ENCODE results near the gene TLNRD1. TPM values are rescaled to one million over a fixed set of nuclear protein-coding genes. Genes with fewer than 3 reads are reported as not detected.

Gene TLNRD1
- total and polyA plus RNA-seq, 3 experiments from 2014 or later: 6.3 to 38.6 (median 35.9) TPM

GRCh38 chr15:81014446-81015093, 13.8 kb downstream of the TLNRD1 start:
- Histone ChIP-seq H3K27ac (ENCODE audit: low read depth, low read length) (no peak overlapping the region), H3K9me3 (ENCODE audit: low read length) (no peaks in the 10 kb centered on the region), H3K4me1 (ENCODE audit: insufficient read depth, low read length) (no peaks in the 10 kb centered on the region), H3K27me3 (ENCODE audit: insufficient read depth, low read length, poor library complexity, severe bottlenecking) (no peaks in the 10 kb centered on the region), H3K4me3 (ENCODE audit: low read length) (no peak overlapping the region), H3K36me3 (ENCODE audit: insufficient read depth, low read length) (no peaks in the 10 kb centered on the region)
- CTCF ChIA-PET: no interaction called here
- Mint-ChIP-seq H3K27me3 (no peaks in the 10 kb centered on the region), H3K36me3 (peaks cover 0 to 8% (median 4%) of the 10 kb centered on the region in 3 donors), H3K9me3 (no peaks in the 10 kb centered on the region), H3K4me3 (no peak overlapping the region), H3K27ac (peak overlapping the region in 2 of 8 donors; percentile 27 to 89), H3K4me1 (peaks cover 16 to 23% (median 16%) of the 10 kb centered on the region in 3 donors)
- no peak for DNase-seq
- POLR2A ChIA-PET: no interaction called here

- Mint-ChIP-seq H3K36me3 (peaks cover 0 to 6% (median 2%) of the 10 kb centered on the region in 3 donors), H3K4me3 (no peak overlapping the region), H3K27me3 (no peaks in the 10 kb centered on the region), H3K27ac (no peak overlapping the region), H3K4me1 (peaks cover 10 to 17% (median 11%) of the 10 kb centered on the region in 3 donors), H3K9me3 (no peaks in the 10 kb centered on the region)
- Histone ChIP-seq H3K9me3 (ENCODE audit: low read length) (no peaks in the 10 kb centered on the region), H3K27ac (ENCODE audit: low read depth, low read length) (no peak overlapping the region), H3K27me3 (ENCODE audit: insufficient read depth, low read length, poor library complexity, severe bottlenecking) (no peaks in the 10 kb centered on the region), H3K36me3 (ENCODE audit: insufficient read depth, low read length) (no peaks in the 10 kb centered on the region), H3K4me1 (ENCODE audit: insufficient read depth, low read length) (no peaks in the 10 kb centered on the region), H3K4me3 (ENCODE audit: low read length) (no peak overlapping the region)
- POLR2A ChIA-PET: no interaction called here
- CTCF ChIA-PET: no interaction called here
- DNase-seq: no peak
Observed at GRCh38 chr15:81015621-81016488, 15.1 kb downstream of the TLNRD1 start.

- H3K9me3 ChIP-seq (ENCODE audit: low read length): no peaks in the 10 kb centered on the region
- H3K4me1 Mint-ChIP-seq: peaks cover 7 to 10% (median 8%) of the 10 kb centered on the region in 3 donors
- no peak overlapping the region for H3K4me3 Mint-ChIP-seq
- H3K27ac Mint-ChIP-seq: no peak overlapping the region
- H3K36me3 Mint-ChIP-seq: peaks cover 0 to 6% (median 2%) of the 10 kb centered on the region in 3 donors
- ChIA-PET CTCF (no interaction called here), POLR2A (no interaction called here)
- H3K27ac ChIP-seq (ENCODE audit: low read depth, low read length): no peak overlapping the region
- H3K9me3 Mint-ChIP-seq: no peaks in the 10 kb centered on the region
- H3K4me3 ChIP-seq (ENCODE audit: low read length): no peak overlapping the region
- no peaks in the 10 kb centered on the region for H3K36me3 ChIP-seq (ENCODE audit: insufficient read depth, low read length)
- no peaks in the 10 kb centered on the region for H3K4me1 ChIP-seq (ENCODE audit: insufficient read depth, low read length)
- DNase-seq: no peak
- peaks cover 0 to 1% of the 10 kb centered on the region in 2 donors for H3K27me3 Mint-ChIP-seq
- no peaks in the 10 kb centered on the region for H3K27me3 ChIP-seq (ENCODE audit: insufficient read depth, low read length, poor library complexity, severe bottlenecking)
Observed at GRCh38 chr15:81016489-81017068, 15.9 kb downstream of the TLNRD1 start.

- ChIA-PET CTCF (no interaction called here), POLR2A (no interaction called here)
- Histone ChIP-seq H3K27me3 (ENCODE audit: insufficient read depth, low read length, poor library complexity, severe bottlenecking) (no peaks in the 10 kb centered on the region), H3K27ac (ENCODE audit: low read depth, low read length) (no peak overlapping the region), H3K36me3 (ENCODE audit: insufficient read depth, low read length) (no peaks in the 10 kb centered on the region), H3K4me1 (ENCODE audit: insufficient read depth, low read length) (no peaks in the 10 kb centered on the region), H3K4me3 (ENCODE audit: low read length) (no peak overlapping the region), H3K9me3 (ENCODE audit: low read length) (no peaks in the 10 kb centered on the region)
- no peak for DNase-seq
- no peak overlapping the region for H3K27ac Mint-ChIP-seq
- no peaks in the 10 kb centered on the region for H3K9me3 Mint-ChIP-seq
- H3K36me3 Mint-ChIP-seq: peaks cover 0 to 6% (median 2%) of the 10 kb centered on the region in 3 donors
- H3K4me1 Mint-ChIP-seq: peaks cover 4 to 8% (median 5%) of the 10 kb centered on the region in 3 donors
- peaks cover 0 to 1% of the 10 kb centered on the region in 2 donors for H3K27me3 Mint-ChIP-seq
- H3K4me3 Mint-ChIP-seq: no peak overlapping the region
Observed at GRCh38 chr15:81018197-81018596, 17.5 kb downstream of the TLNRD1 start.

GRCh38 chr15:81021321-81021720, 20.6 kb downstream of the TLNRD1 start:
- Histone ChIP-seq H3K27ac (ENCODE audit: low read depth, low read length) (no peak overlapping the region), H3K4me1 (ENCODE audit: insufficient read depth, low read length) (no peaks in the 10 kb centered on the region), H3K36me3 (ENCODE audit: insufficient read depth, low read length) (no peaks in the 10 kb centered on the region), H3K27me3 (ENCODE audit: insufficient read depth, low read length, poor library complexity, severe bottlenecking) (no peaks in the 10 kb centered on the region), H3K9me3 (ENCODE audit: low read length) (no peaks in the 10 kb centered on the region), H3K4me3 (ENCODE audit: low read length) (no peak overlapping the region)
- Mint-ChIP-seq H3K4me3 (no peak overlapping the region), H3K36me3 (peaks cover 0 to 1% (median 0%) of the 10 kb centered on the region in 3 donors), H3K27me3 (peaks cover 3% of the 10 kb centered on the region in 2 donors), H3K4me1 (peaks cover 10 to 15% (median 13%) of the 10 kb centered on the region in 3 donors), H3K27ac (no peak overlapping the region), H3K9me3 (no peaks in the 10 kb centered on the region)
- ChIA-PET POLR2A (no interaction called here), CTCF (no interaction called here)
- DNase-seq: no peak

- DNase-seq: no peak
- Histone ChIP-seq H3K27me3 (ENCODE audit: insufficient read depth, low read length, poor library complexity, severe bottlenecking) (no peaks in the 10 kb centered on the region), H3K27ac (ENCODE audit: low read depth, low read length) (peak overlapping the region; percentile 10), H3K9me3 (ENCODE audit: low read length) (no peaks in the 10 kb centered on the region), H3K36me3 (ENCODE audit: insufficient read depth, low read length) (no peaks in the 10 kb centered on the region), H3K4me3 (ENCODE audit: low read length) (no peak overlapping the region), H3K4me1 (ENCODE audit: insufficient read depth, low read length) (no peaks in the 10 kb centered on the region)
- Mint-ChIP-seq H3K27me3 (peaks cover 3 to 5% of the 10 kb centered on the region in 2 donors), H3K27ac (no peak overlapping the region), H3K9me3 (no peaks in the 10 kb centered on the region), H3K36me3 (peaks cover 0 to 3% (median 2%) of the 10 kb centered on the region in 3 donors), H3K4me3 (peak overlapping the region in 5 of 7 donors; percentile 19 to 60 (median 49)), H3K4me1 (peaks cover 10 to 15% (median 13%) of the 10 kb centered on the region in 3 donors)
- CTCF ChIA-PET: no interaction called here
- POLR2A ChIA-PET: no interaction called here
Observed at GRCh38 chr15:81023483-81024264, 23.0 kb downstream of the TLNRD1 start.

- no peak overlapping the region for H3K27ac ChIP-seq (ENCODE audit: low read depth, low read length)
- CTCF ChIA-PET: no interaction called here
- Mint-ChIP-seq H3K27ac (no peak overlapping the region), H3K36me3 (peaks cover 0 to 3% (median 2%) of the 10 kb centered on the region in 3 donors), H3K27me3 (peaks cover 3 to 5% of the 10 kb centered on the region in 2 donors), H3K9me3 (no peaks in the 10 kb centered on the region), H3K4me1 (peaks cover 10 to 15% (median 13%) of the 10 kb centered on the region in 3 donors), H3K4me3 (no peak overlapping the region)
- no peaks in the 10 kb centered on the region for H3K36me3 ChIP-seq (ENCODE audit: insufficient read depth, low read length)
- no peaks in the 10 kb centered on the region for H3K9me3 ChIP-seq (ENCODE audit: low read length)
- POLR2A ChIA-PET: no interaction called here
- no peak overlapping the region for H3K4me3 ChIP-seq (ENCODE audit: low read length)
- no peaks in the 10 kb centered on the region for H3K27me3 ChIP-seq (ENCODE audit: insufficient read depth, low read length, poor library complexity, severe bottlenecking)
- DNase-seq: no peak
- no peaks in the 10 kb centered on the region for H3K4me1 ChIP-seq (ENCODE audit: insufficient read depth, low read length)
Observed at GRCh38 chr15:81024265-81024872, 23.6 kb downstream of the TLNRD1 start.
